ENCODE results near the gene OR6N2.

The OR6N2 gene

GRCh38 chr1:158794247-158794646 lies 13.2 kb upstream of the OR6N2 start:
- H2AFZ ChIP-seq (ENCODE audit: low read depth, low read length, severe bottlenecking): no peak overlapping the region
- no peaks in the 10 kb centered on the region for H3K9me2 ChIP-seq (replicated peaks; ENCODE audit: insufficient read depth, low read length)
- H3F3A ChIP-seq (ENCODE audit: insufficient read depth): no peaks in the 10 kb centered on the region
- H3K36me3 ChIP-seq (ENCODE audit: low read length): no peaks in the 10 kb centered on the region
- no peak overlapping the region for H3K9ac ChIP-seq (ENCODE audit: low read length)
- TF ChIP-seq EZH2phosphoT487 (conservative IDR thresholded peaks at IDR 0.05; ENCODE audit: low read length) (no peak), CTCF (IDR thresholded peaks at IDR 0.05; ENCODE audit: insufficient read depth, low read length, poor library complexity, severe bottlenecking) (no peak)
- H3K4me2 ChIP-seq (ENCODE audit: low read depth, low read length, poor library complexity, severe bottlenecking): no peak overlapping the region
- no peak overlapping the region for H3K4me3 ChIP-seq (ENCODE audit: insufficient read depth, low read length, poor library complexity, severe bottlenecking)
- H3K27ac ChIP-seq (ENCODE audit: low read depth, low read length): no peak overlapping the region
- no peaks in the 10 kb centered on the region for H3K79me2 ChIP-seq (ENCODE audit: insufficient read depth, low read length)
- H3K9me3 ChIP-seq (ENCODE audit: insufficient read depth, low read length): no peaks in the 10 kb centered on the region
- no peaks in the 10 kb centered on the region for H4K20me1 ChIP-seq (ENCODE audit: low read depth, low read length)
- no peaks in the 10 kb centered on the region for H3K27me3 ChIP-seq (ENCODE audit: low read length)

DNA sequence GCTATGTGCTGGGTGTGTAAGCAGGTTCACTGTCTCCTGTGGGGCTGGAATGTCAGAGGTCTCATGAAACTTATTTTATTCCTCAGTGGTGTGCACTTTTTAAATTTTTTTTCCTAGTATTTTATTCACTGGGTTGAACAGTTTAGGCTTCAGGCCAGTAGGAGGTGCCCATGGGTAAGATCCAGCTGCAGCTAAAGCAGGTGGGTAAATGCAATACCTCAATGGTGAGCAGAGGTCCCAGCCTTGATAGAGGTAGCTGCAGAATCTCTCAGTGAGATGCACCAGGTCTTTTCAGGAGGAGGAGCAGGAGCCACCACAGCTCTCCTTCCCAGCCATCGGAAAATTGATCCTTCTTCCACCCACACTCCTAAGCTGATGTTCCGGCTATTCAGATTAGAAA lies 12.6 kb upstream of the OR6N2 start:
- no peaks in the 10 kb centered on the region for H3K27me3 ChIP-seq (ENCODE audit: low read length)
- TF ChIP-seq CTCF (IDR thresholded peaks at IDR 0.05; ENCODE audit: insufficient read depth, low read length, poor library complexity, severe bottlenecking): peak; percentile 59
- TF ChIP-seq EZH2phosphoT487 (conservative IDR thresholded peaks at IDR 0.05; ENCODE audit: low read length): no peak
- no peak overlapping the region for H3K9ac ChIP-seq (ENCODE audit: low read length)
- no peak overlapping the region for H3K27ac ChIP-seq (ENCODE audit: low read depth, low read length)
- no peaks in the 10 kb centered on the region for H3F3A ChIP-seq (ENCODE audit: insufficient read depth)
- H2AFZ ChIP-seq (ENCODE audit: low read depth, low read length, severe bottlenecking): no peak overlapping the region
- H3K4me2 ChIP-seq (ENCODE audit: low read depth, low read length, poor library complexity, severe bottlenecking): no peak overlapping the region
- no peaks in the 10 kb centered on the region for H3K36me3 ChIP-seq (ENCODE audit: low read length)
- H3K79me2 ChIP-seq (ENCODE audit: insufficient read depth, low read length): no peaks in the 10 kb centered on the region
- H3K4me3 ChIP-seq (ENCODE audit: insufficient read depth, low read length, poor library complexity, severe bottlenecking): no peak overlapping the region
- no peaks in the 10 kb centered on the region for H3K9me2 ChIP-seq (replicated peaks; ENCODE audit: insufficient read depth, low read length)
- no peaks in the 10 kb centered on the region for H3K9me3 ChIP-seq (ENCODE audit: insufficient read depth, low read length)
- no peaks in the 10 kb centered on the region for H4K20me1 ChIP-seq (ENCODE audit: low read depth, low read length)

- H3K4me3 ChIP-seq (ENCODE audit: insufficient read depth, low read length, poor library complexity, severe bottlenecking): no peak within 1 kb of the TSS
- TF ChIP-seq EZH2phosphoT487 (conservative IDR thresholded peaks at IDR 0.05; ENCODE audit: low read length): no peak
- TF ChIP-seq CTCF (IDR thresholded peaks at IDR 0.05; ENCODE audit: insufficient read depth, low read length, poor library complexity, severe bottlenecking): no peak
- no peak within 1 kb of the TSS for H2AFZ ChIP-seq (ENCODE audit: low read depth, low read length, severe bottlenecking)
- H3F3A ChIP-seq (ENCODE audit: insufficient read depth): no peaks in the 10 kb centered on the region
- no peaks in the 10 kb centered on the region for H3K79me2 ChIP-seq (ENCODE audit: insufficient read depth, low read length)
- H3K36me3 ChIP-seq (ENCODE audit: low read length): no peaks in the 10 kb centered on the region
- no peaks in the 10 kb centered on the region for H3K27me3 ChIP-seq (ENCODE audit: low read length)
- no peaks in the 10 kb centered on the region for H3K9me2 ChIP-seq (replicated peaks; ENCODE audit: insufficient read depth, low read length)
- H3K4me2 ChIP-seq (ENCODE audit: low read depth, low read length, poor library complexity, severe bottlenecking): no peak within 1 kb of the TSS
- no peak within 1 kb of the TSS for H3K27ac ChIP-seq (ENCODE audit: low read depth, low read length)
- H3K9ac ChIP-seq (ENCODE audit: low read length): no peak within 1 kb of the TSS
- H3K9me3 ChIP-seq (ENCODE audit: insufficient read depth, low read length): no peaks in the 10 kb centered on the region
- H4K20me1 ChIP-seq (ENCODE audit: low read depth, low read length): no peaks in the 10 kb centered on the region
Measured at GRCh38 chr1:158771950-158772866, 8.8 kb downstream of the OR6N2 start, which contains the start of gene OR6N1. Gene OR6N1, minus strand, starts transcription at chr1:158772195. Its CDS starts 5,513 bp downstream, at chr1:158766682.

All from SU-DHL-6 (cell line).